SK-N-SH (cell line): ENCODE measurements around the gene GNAS-AS1. TPM values are rescaled to one million over a fixed set of nuclear protein-coding genes. Genes with fewer than 3 reads are reported as not detected.

Source experiments
- CTCF ChIA-PET: fragments of 300-600, 350-600 bp; formaldehyde crosslinking; extraction: SDS; loops from one replicate; lab custom pipeline; 2021; lab: Yijun Ruan, JAX
- POLR2A ChIA-PET: fragments of 350-600 bp; sonication (Branson Sonifier 250); formaldehyde crosslinking; extraction: SDS; loops from one replicate; lab custom pipeline; 2020; ENCODE audit warnings: antibody characterized with exemption, inconsistent platforms; lab: Yijun Ruan, JAX
- DNase-seq: peaks from one replicate; pipeline ENCODE4 v3.0.0; 2012
- H2AFZ ChIP-seq: fragments of 200-600 bp; sonication (generic); 2 replicates; pipeline ENCODE4 v1.8.1; 2016; ENCODE audit warnings: antibody characterized with exemption, mild to moderate bottlenecking, low read depth
- H3F3A ChIP-seq: fragments of 200-600 bp; sonication (generic); replicated peaks from 2 replicates; pipeline ENCODE3; 2016; ENCODE audit warnings: antibody characterized with exemption, mild to moderate bottlenecking; ENCODE audit not compliant: insufficient read depth
- H3K27ac ChIP-seq, 2 experiments: fragments of 200-500 bp in 1 of 2; fragments of 200-600 bp in 1 of 2; sonication (Bioruptor generic) in 1 of 2; sonication (generic), shearing (Covaris generic) in 1 of 2; 2 replicates each; pipeline versions ENCODE4 v1.5.1 to v1.6.1; 2014 to 2016; ENCODE audit warnings: low read depth in 2 of 2, inconsistent platforms in 1 of 2, low read length in 1 of 2, mild to moderate bottlenecking in 1 of 2, mixed read lengths in 1 of 2
- H3K27me3 ChIP-seq: fragments of 200-600 bp; sonication (generic), shearing (Covaris generic); 2 replicates; pipeline ENCODE4 v1.6.1; 2016; ENCODE audit warnings: mixed run types; ENCODE audit not compliant: insufficient read depth
- H3K36me3 ChIP-seq, 2 experiments: fragments of 200-500 bp in 1 of 2; fragments of 200-600 bp in 1 of 2; sonication (Bioruptor generic) in 1 of 2; sonication (generic) in 1 of 2; replicated peaks in 1 of 2; 2 replicates each; pipeline versions ENCODE3 to v1.5.1; 2014 to 2016; ENCODE audit warnings: low read length in 1 of 2, mild to moderate bottlenecking in 1 of 2; ENCODE audit not compliant: insufficient read depth in 2 of 2, control insufficient read depth in 1 of 2
- H3K4me1 ChIP-seq, 2 experiments: fragments of 200-500 bp in 1 of 2; fragments of 200-600 bp in 1 of 2; sonication (Bioruptor generic) in 1 of 2; sonication (generic), shearing (Covaris generic) in 1 of 2; 2 replicates each; pipeline versions ENCODE4 v1.5.1 to v1.6.1; 2014 to 2016; ENCODE audit warnings: low read depth in 1 of 2, low read length in 1 of 2, mixed run types in 1 of 2; ENCODE audit not compliant: insufficient read depth in 2 of 2, control insufficient read depth in 1 of 2
- H3K4me2 ChIP-seq: fragments of 200-600 bp; sonication (generic), shearing (Covaris generic); 2 replicates; pipeline ENCODE4 v1.6.1; 2017; ENCODE audit warnings: mixed run types
- H3K4me3 ChIP-seq, 2 experiments: fragments of 200-500 bp in 1 of 2; fragments of 200-600 bp in 1 of 2; sonication (Bioruptor generic) in 1 of 2; sonication (generic), shearing (Covaris generic) in 1 of 2; 2 replicates each; pipeline versions ENCODE4 v1.5.1 to v1.8.1; 2014 to 2016; ENCODE audit warnings: low read depth in 2 of 2, inconsistent platforms in 1 of 2, low read length in 1 of 2, mild to moderate bottlenecking in 1 of 2, mixed read lengths in 1 of 2, moderate library complexity in 1 of 2
- H3K79me2 ChIP-seq: fragments of 200-600 bp; sonication (generic); 2 replicates; pipeline ENCODE4 v1.8.1; 2017; ENCODE audit warnings: mild to moderate bottlenecking; ENCODE audit not compliant: insufficient read depth
- H3K9ac ChIP-seq: fragments of 200-600 bp; sonication (generic); 2 replicates; pipeline ENCODE4 v1.6.1; 2017; ENCODE audit warnings: mixed run types
- H3K9me2 ChIP-seq: fragments of 200-600 bp; sonication (generic); 2 replicates; pipeline ENCODE4 v1.6.1; 2017; ENCODE audit warnings: mixed run types
- H3K9me3 ChIP-seq: fragments of 200-600 bp; sonication (generic); 2 replicates; pipeline ENCODE4 v1.6.1; 2017; ENCODE audit warnings: mixed run types, mild to moderate bottlenecking, moderate library complexity
- H4K20me1 ChIP-seq: fragments of 200-600 bp; sonication (generic); 2 replicates; pipeline ENCODE4 v1.6.1; 2017; ENCODE audit warnings: mild to moderate bottlenecking, mixed run types; ENCODE audit not compliant: insufficient read depth
- CHD2 ChIP-seq: fragments of 150-350 bp; IDR thresholded peaks from 2 replicates; pipeline ENCODE4 v1.6.1; 2018; ENCODE audit warnings: low read length; ENCODE audit not compliant: partially characterized antibody
- EZH2phosphoT487 ChIP-seq: fragments of 200-600 bp; sonication (generic); IDR thresholded peaks from 2 replicates; pipeline ENCODE4 v1.6.1; 2017; ENCODE audit warnings: low read depth, mixed run types, mild to moderate bottlenecking, antibody characterized with exemption, moderate library complexity, borderline replicate concordance
- FOXJ3 ChIP-seq: sonication (generic); formaldehyde crosslinking; IDR thresholded peaks from 2 replicates; pipeline ENCODE4 v1.5.1; 2020; ENCODE audit warnings: mild to moderate bottlenecking, missing genetic modification reagents
- FOXM1 ChIP-seq: IDR thresholded peaks from 2 replicates; pipeline ENCODE4 v1.4.0; 2012; ENCODE audit warnings: low read depth, mild to moderate bottlenecking
- GATA2 ChIP-seq: sonication (generic); formaldehyde crosslinking; IDR thresholded peaks from 2 replicates; pipeline ENCODE4 v1.5.0; 2020; ENCODE audit warnings: mild to moderate bottlenecking, missing genetic modification reagents
- MEF2A ChIP-seq: IDR thresholded peaks from 2 replicates; pipeline ENCODE4 v1.4.0; 2012; ENCODE audit warnings: low read depth, borderline replicate concordance
- MXI1 ChIP-seq: IDR thresholded peaks from 2 replicates; pipeline ENCODE4 v1.6.1; 2012; ENCODE audit warnings: mild to moderate bottlenecking, low read depth, low read length, improper control_type of control experiment
- NFIC ChIP-seq: IDR thresholded peaks from 2 replicates; pipeline ENCODE4 v1.4.0; 2012; ENCODE audit warnings: borderline replicate concordance
- PBX3 ChIP-seq: IDR thresholded peaks from 2 replicates; pipeline ENCODE4; 2012
- POLR2AphosphoS5 ChIP-seq: IDR thresholded peaks from 2 replicates; pipeline ENCODE4 v1.6.1; 2012; ENCODE audit warnings: low read depth, low read length
- TEAD4 ChIP-seq: IDR thresholded peaks from 2 replicates; pipeline ENCODE4 v1.4.0; 2012; ENCODE audit warnings: mild to moderate bottlenecking, borderline replicate concordance; ENCODE audit not compliant: insufficient read depth
- WGBS: methylation state at CpG from one replicate; pipeline ENCODE4 v1.1.6; 2017; ENCODE audit warnings: low lambda C conversion rate; 5-methylcytosine and 5-hydroxymethylcytosine counted together
- polyA plus RNA-seq, 3 experiments: library from polyadenylated mRNA; depleted of rRNA; stranded (reverse); fragments of >200 nt; gene quantifications; 2 replicates each; pipeline ENCODE4 v1.2.3, GENCODE V29; 2012
- TF ChIP-seq, protein P1 (sequence below): fragments of 200-600 bp; sonication (generic); IDR thresholded peaks from 2 replicates; pipeline ENCODE4 v1.6.1; 2017; ENCODE audit warnings: antibody characterized with exemption, mild to moderate bottlenecking, moderate library complexity
- TF ChIP-seq, protein P2 (sequence below): fragments of 150-350 bp; IDR thresholded peaks from 2 replicates; pipeline ENCODE4 v1.6.1; 2016; ENCODE audit warnings: mild to moderate bottlenecking, low read depth, low read length
- TF ChIP-seq, protein P3 (sequence below): IDR thresholded peaks from 2 replicates; pipeline ENCODE4 v1.4.0; 2012; ENCODE audit warnings: low read depth, borderline replicate concordance

GNAS-AS1 gene
- polyA plus RNA-seq, 1 of the 3 experiments (the other 2 are of a cell fraction): 1.5 TPM

- 59% methylated on average over 12 of the region's 12 CpGs for WGBS
- no peak for TF ChIP-seq GATA2
- H3K9me2 ChIP-seq: no peaks in the 10 kb centered on the region
- H3K9me3 ChIP-seq: no peaks in the 10 kb centered on the region
- no peak overlapping the region for H2AFZ ChIP-seq
- no peak overlapping the region for H3K27ac ChIP-seq
- H3F3A ChIP-seq: no peaks in the 10 kb centered on the region
- POLR2A ChIA-PET: no interaction called here
- DNase-seq: no peak
- H3K4me3 ChIP-seq: no peak overlapping the region
- H3K36me3 ChIP-seq: no peaks in the 10 kb centered on the region
- H3K27me3 ChIP-seq: peaks cover 20% of the 10 kb centered on the region; the same call in 1 of the 2 replicates
- no peaks in the 10 kb centered on the region for H4K20me1 ChIP-seq
- no peak overlapping the region for H3K4me2 ChIP-seq
- H3K4me1 ChIP-seq: no peaks in the 10 kb centered on the region
- CTCF ChIA-PET: interaction anchor here (0.7 kb wide), 1 partner anchor 619 kb away, joined by 3 read pairs; no protein-coding TSS in a partner anchor
- H3K79me2 ChIP-seq: no peaks in the 10 kb centered on the region
- no peak overlapping the region for H3K9ac ChIP-seq
These were observed 67.1 kb downstream of the GNAS-AS1 start for GRCh38 chr20:58783511-58784011.

- Histone ChIP-seq H3K9me3 (no peaks in the 10 kb centered on the region), H3K79me2 (no peaks in the 10 kb centered on the region), H3K27ac (no peak overlapping the region), H3K36me3 (no peaks in the 10 kb centered on the region), H3K4me3 (no peak overlapping the region), H3F3A (no peaks in the 10 kb centered on the region), H3K4me1 (no peaks in the 10 kb centered on the region), H2AFZ (no peak overlapping the region), H4K20me1 (no peaks in the 10 kb centered on the region), H3K27me3 (peaks cover 20% of the 10 kb centered on the region; the same call in 1 of the 2 replicates), H3K9ac (no peak overlapping the region), H3K9me2 (no peaks in the 10 kb centered on the region), H3K4me2 (no peak overlapping the region)
- WGBS: 24% methylated on average over 4 of the region's 4 CpGs
- TF ChIP-seq, protein P1, sequence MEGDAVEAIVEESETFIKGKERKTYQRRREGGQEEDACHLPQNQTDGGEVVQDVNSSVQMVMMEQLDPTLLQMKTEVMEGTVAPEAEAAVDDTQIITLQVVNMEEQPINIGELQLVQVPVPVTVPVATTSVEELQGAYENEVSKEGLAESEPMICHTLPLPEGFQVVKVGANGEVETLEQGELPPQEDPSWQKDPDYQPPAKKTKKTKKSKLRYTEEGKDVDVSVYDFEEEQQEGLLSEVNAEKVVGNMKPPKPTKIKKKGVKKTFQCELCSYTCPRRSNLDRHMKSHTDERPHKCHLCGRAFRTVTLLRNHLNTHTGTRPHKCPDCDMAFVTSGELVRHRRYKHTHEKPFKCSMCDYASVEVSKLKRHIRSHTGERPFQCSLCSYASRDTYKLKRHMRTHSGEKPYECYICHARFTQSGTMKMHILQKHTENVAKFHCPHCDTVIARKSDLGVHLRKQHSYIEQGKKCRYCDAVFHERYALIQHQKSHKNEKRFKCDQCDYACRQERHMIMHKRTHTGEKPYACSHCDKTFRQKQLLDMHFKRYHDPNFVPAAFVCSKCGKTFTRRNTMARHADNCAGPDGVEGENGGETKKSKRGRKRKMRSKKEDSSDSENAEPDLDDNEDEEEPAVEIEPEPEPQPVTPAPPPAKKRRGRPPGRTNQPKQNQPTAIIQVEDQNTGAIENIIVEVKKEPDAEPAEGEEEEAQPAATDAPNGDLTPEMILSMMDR: no peak
- TF ChIP-seq, protein P2, sequence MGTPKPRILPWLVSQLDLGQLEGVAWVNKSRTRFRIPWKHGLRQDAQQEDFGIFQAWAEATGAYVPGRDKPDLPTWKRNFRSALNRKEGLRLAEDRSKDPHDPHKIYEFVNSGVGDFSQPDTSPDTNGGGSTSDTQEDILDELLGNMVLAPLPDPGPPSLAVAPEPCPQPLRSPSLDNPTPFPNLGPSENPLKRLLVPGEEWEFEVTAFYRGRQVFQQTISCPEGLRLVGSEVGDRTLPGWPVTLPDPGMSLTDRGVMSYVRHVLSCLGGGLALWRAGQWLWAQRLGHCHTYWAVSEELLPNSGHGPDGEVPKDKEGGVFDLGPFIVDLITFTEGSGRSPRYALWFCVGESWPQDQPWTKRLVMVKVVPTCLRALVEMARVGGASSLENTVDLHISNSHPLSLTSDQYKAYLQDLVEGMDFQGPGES: no peak
- TF ChIP-seq NFIC: no peak
- no peak for TF ChIP-seq MXI1
- TF ChIP-seq MEF2A: no peak
- no peak for TF ChIP-seq PBX3
- no peak for TF ChIP-seq FOXJ3 (CRISPR knock-in tag)
- no peak for TF ChIP-seq POLR2AphosphoS5
- TF ChIP-seq, protein P3, sequence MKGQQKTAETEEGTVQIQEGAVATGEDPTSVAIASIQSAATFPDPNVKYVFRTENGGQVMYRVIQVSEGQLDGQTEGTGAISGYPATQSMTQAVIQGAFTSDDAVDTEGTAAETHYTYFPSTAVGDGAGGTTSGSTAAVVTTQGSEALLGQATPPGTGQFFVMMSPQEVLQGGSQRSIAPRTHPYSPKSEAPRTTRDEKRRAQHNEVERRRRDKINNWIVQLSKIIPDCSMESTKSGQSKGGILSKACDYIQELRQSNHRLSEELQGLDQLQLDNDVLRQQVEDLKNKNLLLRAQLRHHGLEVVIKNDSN: no peak
- TF ChIP-seq TEAD4: no peak
- no peak for TF ChIP-seq FOXM1
- no peak for TF ChIP-seq CHD2
- no peak for TF ChIP-seq GATA2
- no peak for TF ChIP-seq EZH2phosphoT487
- CTCF ChIA-PET: no interaction called here
- no peak for DNase-seq
- POLR2A ChIA-PET: no interaction called here
These were observed 69.6 kb downstream of the GNAS-AS1 start for GRCh38 chr20:58781138-58781537.
